Muscle of leg (tissue), 11 donors: Measurements from ENCODE around the gene LPGAT1. TPM values are rescaled to one million over a fixed set of nuclear protein-coding genes. Genes with fewer than 3 reads are reported as not detected.
A peak's percentile ranks its signal among the peaks of the same experiment; 100 is the strongest.

Experiments
- DNase-seq: peaks from one replicate; pipeline ENCODE4 v3.0.0; 2013
- H3K27ac ChIP-seq: one replicate; pipeline ENCODE4 v1.5.1; 2013; ENCODE audit warnings: mild to moderate bottlenecking, low read length, control low read depth
- H3K27me3 ChIP-seq: one replicate; pipeline ENCODE4 v1.6.1; 2013; ENCODE audit warnings: low read length; ENCODE audit not compliant: control insufficient read depth, insufficient read depth
- H3K36me3 ChIP-seq: one replicate; pipeline ENCODE4 v1.6.1; 2013; ENCODE audit warnings: low read length; ENCODE audit not compliant: control insufficient read depth, insufficient read depth
- H3K4me1 ChIP-seq: one replicate; pipeline ENCODE4 v1.6.1; 2013; ENCODE audit warnings: low read length; ENCODE audit not compliant: control insufficient read depth, insufficient read depth
- H3K4me3 ChIP-seq: one replicate; pipeline ENCODE4 v1.5.1; 2013; ENCODE audit warnings: low read length, control low read depth
- H3K9me3 ChIP-seq: replicated peaks from 2 replicates; pipeline ENCODE4 v1.6.1; 2013; ENCODE audit warnings: low read depth, low read length; ENCODE audit not compliant: control insufficient read depth
- WGBS: methylation state at CpG from one replicate; pipeline ENCODE4 v1.1.5; 2013; ENCODE audit warnings: missing lambda C conversion rate; ENCODE audit not compliant: insufficient coverage; 5-methylcytosine and 5-hydroxymethylcytosine counted together
- polyA plus RNA-seq, 8 donors: library from polyadenylated mRNA; unstranded; fragments of 120-200 nt; gene quantifications; one replicate each; pipeline versions ENCODE4 v1.2.1 to v1.2.3, GENCODE V29; 2013; ENCODE audit warnings: inconsistent platforms in 1 of 8, low replicate concordance in 1 of 8; ENCODE audit not compliant: insufficient read length in 8 of 8, insufficient read depth in 1 of 8
- total RNA-seq: library from RNA; stranded (reverse); fragments of 120-200 nt; gene quantifications from one replicate; pipeline ENCODE4 v1.2.4, GENCODE V29; 2013

LPGAT1 gene
- total and polyA plus RNA-seq, 9 donors: 14.0 to 23.1 (median 17.6) TPM

DNA sequence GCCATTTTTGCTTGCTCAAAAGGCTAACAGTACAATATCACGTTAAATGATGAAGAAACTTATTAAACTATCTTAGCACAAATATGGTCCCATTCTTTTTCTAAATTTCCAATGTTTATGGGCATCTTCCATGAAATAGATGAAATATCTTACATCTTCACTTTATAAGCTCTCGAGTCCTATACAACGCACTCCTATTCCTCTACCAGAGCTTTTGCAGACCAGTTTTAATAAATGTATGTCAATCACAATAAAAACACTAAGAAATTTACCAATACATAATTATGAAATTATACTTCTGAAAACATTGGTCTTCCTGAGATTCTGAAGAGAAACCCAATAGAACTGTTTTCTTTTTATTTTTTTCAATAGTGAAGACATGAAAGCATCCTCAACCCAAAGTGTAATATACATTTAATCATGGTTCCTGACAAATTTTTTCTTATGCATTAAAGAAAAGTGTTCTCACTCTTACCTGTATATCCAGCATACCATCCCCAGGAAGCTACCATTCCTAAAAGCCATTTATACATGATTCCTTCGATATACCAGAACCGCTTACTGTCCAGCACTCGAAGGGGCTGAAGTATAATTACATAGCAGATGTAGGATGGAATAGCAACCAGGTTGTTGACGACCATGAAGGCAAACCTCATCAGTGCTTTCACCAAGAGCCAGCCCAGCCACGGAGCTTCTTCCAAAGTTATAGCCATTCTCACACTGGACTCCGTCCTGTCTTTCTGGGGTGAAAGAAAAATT lies 1.8 kb downstream of the LPGAT1 start:
- Histone ChIP-seq H3K4me3 (no peak overlapping the region), H3K36me3 (peaks cover 8% of the 10 kb centered on the region), H3K4me1 (peaks cover 8% of the 10 kb centered on the region), H3K27ac (no peak overlapping the region), H3K27me3 (no peaks in the 10 kb centered on the region), H3K9me3 (no peaks in the 10 kb centered on the region)
- WGBS: no CpG with 5 or more reads among the region's 9 CpGs
- no peak for DNase-seq

DNA sequence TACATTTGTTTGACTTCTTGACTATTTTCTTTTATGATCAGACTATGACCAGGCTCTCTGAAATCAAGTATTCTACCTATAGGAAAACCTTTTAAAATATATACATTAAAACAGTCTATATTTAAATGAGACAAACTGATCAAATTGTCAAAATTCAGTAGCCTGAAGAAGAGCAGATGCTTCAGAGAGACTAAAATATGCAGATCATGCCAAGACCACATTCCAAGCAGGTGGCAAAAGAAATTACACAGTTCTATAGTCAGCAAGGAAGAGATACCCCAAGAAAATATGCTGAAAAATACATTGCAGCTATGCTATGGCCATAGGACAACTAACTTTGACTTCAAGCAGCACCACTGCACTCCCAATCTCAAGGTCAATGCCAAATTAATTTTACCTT lies 3.5 kb downstream of the LPGAT1 start:
- no peak for DNase-seq
- Histone ChIP-seq H3K27ac (no peak overlapping the region), H3K4me1 (peaks cover 8% of the 10 kb centered on the region), H3K4me3 (no peak overlapping the region), H3K27me3 (no peaks in the 10 kb centered on the region), H3K36me3 (peaks cover 15% of the 10 kb centered on the region), H3K9me3 (no peaks in the 10 kb centered on the region)

DNA sequence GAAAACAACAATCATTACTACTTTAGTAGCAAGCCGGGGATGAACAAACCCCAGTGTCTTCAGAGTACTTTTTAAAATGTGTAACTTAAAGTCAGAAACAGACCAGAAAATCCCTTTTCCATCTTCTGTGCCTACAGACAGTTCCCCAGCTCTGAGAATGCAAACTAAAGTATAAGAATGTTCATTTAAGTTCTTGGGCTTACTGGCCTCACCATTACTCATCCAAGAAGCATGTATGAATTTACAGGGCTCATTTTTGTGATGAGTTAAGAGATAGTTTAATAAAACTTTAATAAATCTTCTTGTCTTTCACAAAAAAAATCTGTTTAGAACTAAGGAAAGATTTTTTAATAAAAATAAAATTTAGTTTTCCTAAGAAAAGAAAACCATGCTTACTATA lies 4.6 kb downstream of the LPGAT1 start:
- Histone ChIP-seq H3K36me3 (peaks cover 15% of the 10 kb centered on the region), H3K27me3 (no peaks in the 10 kb centered on the region), H3K4me1 (peaks cover 8% of the 10 kb centered on the region), H3K4me3 (no peak overlapping the region), H3K27ac (no peak overlapping the region), H3K9me3 (no peaks in the 10 kb centered on the region)
- no CpG with 5 or more reads among the region's 1 CpG for WGBS
- DNase-seq: no peak

DNA sequence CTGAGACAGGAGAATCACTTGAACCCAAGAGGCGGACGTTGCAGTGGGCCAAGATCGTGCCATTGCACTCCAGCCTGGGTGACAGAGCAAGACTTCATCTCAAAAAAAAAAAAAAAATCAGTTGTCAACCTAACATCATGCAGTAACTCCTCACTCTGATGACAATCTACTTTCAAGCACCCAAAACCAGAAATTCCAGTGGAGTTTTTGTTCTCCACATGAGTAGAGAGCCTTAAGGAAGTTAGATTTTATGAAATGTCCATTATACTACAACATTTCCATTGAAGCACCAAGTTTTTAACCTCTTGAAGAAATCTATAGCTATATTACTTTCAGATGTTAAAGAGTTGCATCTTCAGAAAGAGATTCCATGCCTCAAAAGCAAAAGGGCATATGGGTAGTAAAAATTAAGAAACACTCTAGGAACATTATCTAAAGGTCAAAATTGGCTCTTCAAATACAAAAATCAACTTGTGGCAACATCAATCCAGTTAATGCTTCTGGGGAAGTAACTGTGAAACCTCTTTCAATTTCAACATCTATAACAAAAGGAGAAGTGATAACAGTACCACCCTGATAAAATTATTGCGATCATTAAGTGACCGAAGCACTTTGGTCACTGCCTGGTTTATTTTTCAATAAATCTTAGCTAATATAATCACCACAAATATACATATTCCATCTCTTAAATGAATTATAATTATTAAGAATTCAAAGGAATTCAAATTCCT lies 7.7 kb downstream of the LPGAT1 start:
- 95% methylated on average over 3 of the region's 5 CpGs for WGBS
- Histone ChIP-seq H3K27me3 (no peaks in the 10 kb centered on the region), H3K27ac (no peak overlapping the region), H3K9me3 (no peaks in the 10 kb centered on the region), H3K4me3 (no peak overlapping the region), H3K4me1 (no peaks in the 10 kb centered on the region), H3K36me3 (peaks cover 23% of the 10 kb centered on the region)
- no peak for DNase-seq

DNA sequence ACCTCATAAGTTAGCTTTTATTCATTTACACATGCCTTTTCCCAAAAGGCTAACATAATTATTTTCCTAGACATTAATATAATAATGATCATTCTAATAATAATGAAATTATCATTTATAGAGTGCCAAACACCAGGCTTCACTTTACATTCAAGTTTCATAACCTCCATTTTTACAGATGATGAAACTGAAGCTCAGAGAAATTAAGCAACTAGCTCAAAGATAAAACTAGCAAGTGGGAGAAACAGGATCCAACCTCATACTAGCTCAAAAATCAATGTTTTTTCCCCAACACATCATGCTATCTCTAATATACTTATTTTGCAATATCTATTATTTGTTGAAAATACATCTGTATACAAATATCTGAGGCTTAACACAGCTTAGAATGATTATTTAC lies 14.0 kb downstream of the LPGAT1 start:
- H3K9me3 ChIP-seq: no peaks in the 10 kb centered on the region
- no peaks in the 10 kb centered on the region for H3K4me1 ChIP-seq
- H3K27ac ChIP-seq: no peak overlapping the region
- no peak for DNase-seq
- peaks cover 13% of the 10 kb centered on the region for H3K36me3 ChIP-seq
- no peaks in the 10 kb centered on the region for H3K27me3 ChIP-seq
- H3K4me3 ChIP-seq: no peak overlapping the region

DNA sequence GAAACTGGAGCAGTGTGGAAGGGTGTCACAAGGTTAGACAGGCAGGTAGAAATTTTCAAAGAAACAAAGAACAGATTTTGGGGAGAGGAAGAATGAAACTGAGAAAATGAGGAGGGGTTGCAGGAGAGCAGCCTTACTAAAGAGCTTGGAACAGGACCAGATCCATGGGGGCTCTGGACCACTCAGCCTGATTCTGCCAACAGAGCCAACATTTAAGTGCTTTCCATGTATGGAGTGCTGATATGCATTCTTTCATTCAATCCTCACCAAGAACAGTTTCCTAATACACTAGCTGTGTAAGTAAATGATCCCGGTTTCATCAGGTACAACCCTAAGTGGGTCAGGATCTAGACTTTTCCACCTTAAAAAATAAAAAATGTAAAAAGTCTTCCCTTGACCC lies 16.2 kb downstream of the LPGAT1 start:
- no peak for DNase-seq
- WGBS: no CpG with 5 or more reads among the region's 1 CpG
- peaks cover 13% of the 10 kb centered on the region for H3K36me3 ChIP-seq
- no peaks in the 10 kb centered on the region for H3K4me1 ChIP-seq
- no peaks in the 10 kb centered on the region for H3K27me3 ChIP-seq
- no peak overlapping the region for H3K27ac ChIP-seq
- H3K9me3 ChIP-seq: no peaks in the 10 kb centered on the region
- no peak overlapping the region for H3K4me3 ChIP-seq

DNA sequence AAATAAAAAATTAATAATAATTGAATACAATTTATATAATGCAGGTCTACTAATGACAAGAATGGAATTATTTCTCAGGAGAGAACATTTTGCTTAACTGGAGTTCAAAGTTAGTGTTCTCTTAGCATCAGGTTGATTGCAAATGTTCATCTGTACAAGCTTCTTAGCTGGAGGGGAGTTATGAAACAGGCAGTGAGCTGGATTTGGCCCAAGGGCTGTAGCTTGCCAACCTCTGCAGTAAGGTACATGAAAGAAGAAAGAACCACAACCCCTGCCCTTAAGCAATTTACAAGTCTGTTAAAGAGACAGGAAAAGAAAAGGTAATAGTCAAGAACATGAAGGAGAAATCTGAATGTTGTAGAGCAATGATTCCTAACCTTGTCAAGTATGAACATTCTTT lies 17.0 kb downstream of the LPGAT1 start:
- Histone ChIP-seq H3K9me3 (no peaks in the 10 kb centered on the region), H3K36me3 (peaks cover 10% of the 10 kb centered on the region), H3K4me1 (no peaks in the 10 kb centered on the region), H3K27me3 (no peaks in the 10 kb centered on the region), H3K4me3 (no peak overlapping the region), H3K27ac (no peak overlapping the region)
- peak; percentile 10 for DNase-seq

DNA sequence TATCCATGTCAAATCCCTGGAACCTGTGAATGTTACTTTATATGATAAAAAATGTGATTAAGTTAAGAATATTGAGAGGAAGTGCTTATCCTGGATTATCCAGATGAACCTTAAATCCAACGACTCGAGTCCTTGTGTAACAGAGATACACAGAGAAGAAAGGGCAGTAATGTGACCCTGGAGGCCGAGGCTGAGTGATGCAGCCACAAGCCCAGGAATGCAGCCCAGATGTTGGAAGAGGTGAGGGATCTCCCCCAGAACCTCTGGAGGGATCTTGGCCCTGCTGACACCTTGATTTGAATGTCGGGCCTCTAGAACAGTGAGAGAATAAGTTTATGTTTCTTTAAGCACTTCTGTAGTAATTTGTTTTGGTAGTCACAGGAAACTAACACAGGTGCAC lies 18.0 kb downstream of the LPGAT1 start:
- Histone ChIP-seq H3K27ac (no peak overlapping the region), H3K9me3 (no peaks in the 10 kb centered on the region), H3K4me1 (no peaks in the 10 kb centered on the region), H3K36me3 (peaks cover 12% of the 10 kb centered on the region), H3K27me3 (no peaks in the 10 kb centered on the region), H3K4me3 (no peak overlapping the region)
- DNase-seq: no peak
- WGBS: 76% methylated on average over 3 of the region's 4 CpGs

DNA sequence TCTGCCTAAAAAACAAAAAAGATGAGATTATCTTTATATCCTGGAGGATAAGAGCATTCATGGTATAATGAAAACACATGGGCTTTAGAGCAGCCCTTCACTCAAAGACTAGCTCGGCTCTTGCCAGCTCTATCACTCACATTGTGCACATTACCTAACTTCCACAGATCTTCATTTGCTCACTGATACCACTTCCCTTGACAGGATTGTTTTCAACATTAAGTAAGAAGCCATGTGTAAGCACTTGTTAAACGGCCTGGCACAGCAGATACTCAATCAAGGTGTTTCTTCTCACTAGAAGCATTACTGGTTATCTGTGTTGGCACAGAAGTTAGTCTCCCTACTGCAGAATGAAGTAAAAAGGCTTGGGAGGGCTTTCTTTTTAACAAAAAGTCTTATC lies 18.7 kb downstream of the LPGAT1 start:
- Histone ChIP-seq H3K4me1 (no peaks in the 10 kb centered on the region), H3K27me3 (no peaks in the 10 kb centered on the region), H3K27ac (no peak overlapping the region), H3K9me3 (no peaks in the 10 kb centered on the region), H3K4me3 (no peak overlapping the region), H3K36me3 (peaks cover 12% of the 10 kb centered on the region)
- no peak for DNase-seq
- whole genome bisulfite sequencing: 76% methylated on average over 2 of the region's 2 CpGs

DNA sequence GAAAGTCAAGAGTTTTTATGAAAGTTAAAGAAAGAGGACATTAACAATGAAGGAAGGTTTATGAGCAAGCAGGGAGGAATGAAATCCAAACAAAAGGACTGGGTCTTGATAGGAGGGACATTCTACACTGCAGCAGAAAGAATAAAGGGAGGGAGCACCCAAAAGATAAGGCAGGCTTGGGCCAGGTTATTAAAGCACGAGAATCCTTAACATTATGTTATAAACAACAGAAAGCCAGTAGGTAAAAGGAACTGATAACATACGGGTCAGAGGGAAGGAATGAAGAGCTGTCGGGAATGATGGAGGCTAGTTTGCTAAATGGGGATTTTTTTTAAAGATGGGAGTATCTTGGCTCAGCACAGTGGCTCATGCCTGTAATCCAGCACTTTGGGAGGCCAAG lies 19.4 kb downstream of the LPGAT1 start:
- no peaks in the 10 kb centered on the region for H3K27me3 ChIP-seq
- WGBS: 94% methylated on average over 2 of the region's 3 CpGs
- DNase-seq: no peak
- no peaks in the 10 kb centered on the region for H3K9me3 ChIP-seq
- peaks cover 12% of the 10 kb centered on the region for H3K36me3 ChIP-seq
- H3K4me3 ChIP-seq: no peak overlapping the region
- no peaks in the 10 kb centered on the region for H3K4me1 ChIP-seq
- no peak overlapping the region for H3K27ac ChIP-seq
